Frontal cortex (tissue), 1 donor: ENCODE measurements around the gene TMEM263. TPM values are rescaled to one million over a fixed set of nuclear protein-coding genes. Genes with fewer than 3 reads are reported as not detected.

ENCODE experiments used
- total RNA-seq: library from RNA; depleted of rRNA; stranded (reverse); fragments of >200 nt; gene quantifications from one replicate; pipeline ENCODE4 v1.2.3, GENCODE V29; 2014

TMEM263 gene
- total RNA-seq, 1 donor from 2014 or later: 36.3 TPM

Other genes with a start within 250 kb of the TMEM263 start
- gene RIC8B, start 181.2 kb upstream of the TMEM263 start, total RNA-seq: 29.8 TPM
- 18.3 TPM for gene MTERF2, start 31.2 kb downstream of the TMEM263 start, total RNA-seq
- 41.2 TPM for gene CRY1, start 137.6 kb downstream of the TMEM263 start, total RNA-seq